Heart right ventricle (tissue), 16 donors: Measurements from ENCODE around the gene MAOA. TPM values are rescaled to one million over a fixed set of nuclear protein-coding genes. Genes with fewer than 3 reads are reported as not detected.
A peak's percentile ranks its signal among the peaks of the same experiment; 100 is the strongest.

ENCODE experiments used
- ATAC-seq, 8 donors: fragments of 200-7000 bp; cut with Tn5 transposase; one replicate each; pipeline ENCODE4 v1.9.1; 2020; ENCODE audit warnings: mild to moderate bottlenecking in 8 of 8, moderate library complexity in 8 of 8, moderate number of reproducible peaks in 1 of 8
- DNase-seq, 2 donors: peaks; one replicate each; pipeline ENCODE4 v3.0.0-alpha.2; 2020
- H3K27ac ChIP-seq, 10 donors: fragments of 200-600 bp; sonication (generic) in 2 of 10; one replicate each; pipeline versions ENCODE4 v1.5.0 to v1.8.0; 2020 to 2022; ENCODE audit warnings: mild to moderate bottlenecking in 3 of 10
- H3K27me3 ChIP-seq, 7 donors: fragments of 200-600 bp; one replicate each; pipeline ENCODE4 v1.8.0; 2021 to 2022; ENCODE audit warnings: mild to moderate bottlenecking in 2 of 7
- H3K36me3 ChIP-seq, 9 donors: fragments of 200-600 bp; sonication (generic) in 1 of 9; one replicate each; pipeline versions ENCODE4 v1.5.0 to v1.8.0; 2020 to 2022; ENCODE audit warnings: mild to moderate bottlenecking in 2 of 9
- H3K4me1 ChIP-seq, 9 donors: fragments of 200-600 bp; sonication (generic) in 1 of 9; one replicate each; pipeline versions ENCODE4 v1.5.0 to v1.8.0; 2020 to 2022; ENCODE audit warnings: mild to moderate bottlenecking in 4 of 9
- H3K4me3 ChIP-seq, 10 donors: fragments of 200-600 bp; sonication (generic) in 2 of 10; one replicate each; pipeline versions ENCODE4 v1.5.0 to v1.8.0; 2020 to 2022; ENCODE audit warnings: mild to moderate bottlenecking in 7 of 10, moderate library complexity in 2 of 10
- H3K9me3 ChIP-seq, 11 donors: fragments of 200-600 bp in 10 of 11; sonication (generic) in 2 of 11; one replicate each; pipeline versions ENCODE4 v1.5.0 to v1.8.0; 2013 to 2022; ENCODE audit warnings: mild to moderate bottlenecking in 2 of 11, control low read depth in 1 of 11, moderate library complexity in 1 of 11
- CTCF ChIP-seq, 9 donors: fragments of 200-600 bp; sonication (generic) in 2 of 9; IDR thresholded peaks; one replicate each; pipeline versions ENCODE4 v1.5.0 to v1.8.0; 2021 to 2022; ENCODE audit warnings: antibody characterized with exemption in 9 of 9, mild to moderate bottlenecking in 5 of 9, moderate library complexity in 1 of 9
- WGBS, 2 donors: extraction: QIAGEN DNeasy Blood & Tissue Kit; methylation state at CpG; one replicate each; pipeline ENCODE4 v1.1.7; 2013; ENCODE audit warnings: inconsistent platforms in 1 of 2; 5-methylcytosine and 5-hydroxymethylcytosine counted together
- intact Hi-C, 10 donors: fragments of 100-400 bp; cut with DNase I; formaldehyde crosslinking; loops; one replicate each; pipeline versions ENCODE4 v1.11.1 to v1.14.2; 2022
- polyA plus RNA-seq, 2 donors: library from polyadenylated mRNA; stranded (reverse); fragments of 200-250 nt; gene quantifications; one replicate each; pipeline ENCODE4 v1.2.3, GENCODE V29; 2013
- total RNA-seq, 10 donors: library from RNA; stranded (reverse); fragmentation: NEBNext Ultra II Directional in 3 of 10; extraction: Animal tissue kit (Norgen Biotek cat#: 25700) in 3 of 10; gene quantifications; one replicate each; pipeline versions ENCODE4 v1.2.1 to v1.2.4, GENCODE V29; 2021 to 2023
- donor health status: Arrhythmogenic right ventricular cardiomyopathy.
- donor health status: ischemic (EF 13 %, LVEDD 7.1; RV severe dilation, severe dysfunction).
- donor health status: healthy with polysubstance abuse.
- donor health status: DM: no; HTN: yes; CAD: no.
- donor health status: DM: no; HTN: no; CAD: no.
- donor health status: ischemic (EF 25% LVEDD 6.9; RV normal size, moderate dysfunction).
- donor health status: ischemic (EF 25% LVEDD 5.7; RV mildly dilated, moderate dysfunction).
- donor health status: healthy.
- donor health status: DM: yes; HTN: yes; CAD: no.
- donor health status: Ischemic cardiomyopathy.
- donor health status: ischemic (EF 35%, LVEDD 5.7; RV mildly dilated, moderate dysfunction).
- donor health status: nonischemic (EF 11% LVEDD 7.7; RV severe dilation, severe dysfunction).
- donor health status: DM: yes; HTN: yes; CAD: no.
- donor health status: PGD.
- donor health status: ischemic (EF 29% LVEDD 5.4; RV normal size, mild dysfunction).
- donor health status: nonischemic (EF 23%, LVEDD 6.1; RV moderate dilation, normal function).

MAOA gene
- total and polyA plus RNA-seq, 12 donors = 25.7 to 152 (median 87.8) TPM

- TF ChIP-seq CTCF (IDR thresholded peaks at IDR 0.05) = no peak
- H3K9me3 ChIP-seq = no peaks in the 10 kb centered on the region
- DNase-seq = no peak
- H3K36me3 ChIP-seq = no peaks in the 10 kb centered on the region
- WGBS, 2 donors = 66 to 80% methylated on average over 5 of the region's 5 CpGs
- H3K27me3 ChIP-seq = peaks cover 0 to 44% (median 0%) of the 10 kb centered on the region in 7 donors
- ATAC-seq = no peak
- H3K4me3 ChIP-seq = no peak overlapping the region
- H3K4me1 ChIP-seq = peaks cover 0 to 26% (median 11%) of the 10 kb centered on the region in 9 donors
- intact Hi-C loops = loop anchor here in 9 of 10 donors (5.0 to 10.0 kb wide), 3 partner anchors 36 to 88 kb away; partner anchors contain the start of gene MAOA (in 9 of the 9)
- peak overlapping the region in 2 of 10 donors; percentile 35 to 47 for H3K27ac ChIP-seq
Observed at GRCh38 chrX:43743100-43743822, 87.2 kb downstream of the MAOA start.

- Histone ChIP-seq H3K36me3 (no peaks in the 10 kb centered on the region), H3K27ac (no peak overlapping the region), H3K9me3 (no peaks in the 10 kb centered on the region), H3K4me1 (peaks cover 0 to 26% (median 11%) of the 10 kb centered on the region in 9 donors), H3K4me3 (no peak overlapping the region), H3K27me3 (peaks cover 0 to 43% (median 0%) of the 10 kb centered on the region in 7 donors)
- ATAC-seq (no peak), DNase-seq (no peak)
- intact Hi-C loops = loop anchor here in 9 of 10 donors (5.0 to 10.0 kb wide), 3 partner anchors 37 to 89 kb away; partner anchors contain the start of gene MAOA (in 9 of the 9)
- TF ChIP-seq CTCF (IDR thresholded peaks at IDR 0.05) = no peak
- WGBS, 2 donors = 85 to 86% methylated on average over 3 of the region's 3 CpGs
Observed at GRCh38 chrX:43744284-43744683, 88.2 kb downstream of the MAOA start.

GRCh38 chrX:43745938-43746721, 90.0 kb downstream of the MAOA start:
- Histone ChIP-seq H3K27ac (no peak overlapping the region), H3K36me3 (no peaks in the 10 kb centered on the region), H3K27me3 (peaks cover 0 to 26% (median 0%) of the 10 kb centered on the region in 7 donors), H3K4me1 (peaks cover 0 to 21% (median 11%) of the 10 kb centered on the region in 9 donors), H3K4me3 (no peak overlapping the region), H3K9me3 (no peaks in the 10 kb centered on the region)
- ATAC-seq (no peak), DNase-seq (no peak)
- intact Hi-C loops = loop anchor here in 5 of 10 donors (10.0 kb wide), 1 partner anchor 91 kb away; the partner anchor contains the start of gene MAOA (in 5 of the 5)
- WGBS, 2 donors = 90 to 94% methylated on average over 6 of the region's 6 CpGs
- no peak for TF ChIP-seq CTCF (IDR thresholded peaks at IDR 0.05)

- H3K4me1 ChIP-seq = peaks cover 0 to 11% (median 1%) of the 10 kb centered on the region in 9 donors
- no peak for DNase-seq
- intact Hi-C loops = loop anchor here in 5 of 10 donors (10.0 kb wide), 1 partner anchor 93 kb away; the partner anchor contains the start of gene MAOA (in 5 of the 5)
- TF ChIP-seq CTCF (IDR thresholded peaks at IDR 0.05) = no peak
- 92 to 95% methylated on average over 2 of the region's 2 CpGs for WGBS, 2 donors
- H3K4me3 ChIP-seq = no peak overlapping the region
- H3K27me3 ChIP-seq = peaks cover 0 to 16% (median 0%) of the 10 kb centered on the region in 7 donors
- H3K27ac ChIP-seq = no peak overlapping the region
- ATAC-seq = no peak
- H3K9me3 ChIP-seq = peaks cover 0 to 8% (median 0%) of the 10 kb centered on the region in 11 donors
- no peaks in the 10 kb centered on the region for H3K36me3 ChIP-seq
Observed at GRCh38 chrX:43747476-43747875, 91.4 kb downstream of the MAOA start.
